ENCODE data around the gene RNF40.
"Not testable (repeated sequence)": the region's sequence is repeated elsewhere in the genome, so short reads cannot be mapped to it uniquely, and the experiment has no call there.

Gene RNF40

DNA sequence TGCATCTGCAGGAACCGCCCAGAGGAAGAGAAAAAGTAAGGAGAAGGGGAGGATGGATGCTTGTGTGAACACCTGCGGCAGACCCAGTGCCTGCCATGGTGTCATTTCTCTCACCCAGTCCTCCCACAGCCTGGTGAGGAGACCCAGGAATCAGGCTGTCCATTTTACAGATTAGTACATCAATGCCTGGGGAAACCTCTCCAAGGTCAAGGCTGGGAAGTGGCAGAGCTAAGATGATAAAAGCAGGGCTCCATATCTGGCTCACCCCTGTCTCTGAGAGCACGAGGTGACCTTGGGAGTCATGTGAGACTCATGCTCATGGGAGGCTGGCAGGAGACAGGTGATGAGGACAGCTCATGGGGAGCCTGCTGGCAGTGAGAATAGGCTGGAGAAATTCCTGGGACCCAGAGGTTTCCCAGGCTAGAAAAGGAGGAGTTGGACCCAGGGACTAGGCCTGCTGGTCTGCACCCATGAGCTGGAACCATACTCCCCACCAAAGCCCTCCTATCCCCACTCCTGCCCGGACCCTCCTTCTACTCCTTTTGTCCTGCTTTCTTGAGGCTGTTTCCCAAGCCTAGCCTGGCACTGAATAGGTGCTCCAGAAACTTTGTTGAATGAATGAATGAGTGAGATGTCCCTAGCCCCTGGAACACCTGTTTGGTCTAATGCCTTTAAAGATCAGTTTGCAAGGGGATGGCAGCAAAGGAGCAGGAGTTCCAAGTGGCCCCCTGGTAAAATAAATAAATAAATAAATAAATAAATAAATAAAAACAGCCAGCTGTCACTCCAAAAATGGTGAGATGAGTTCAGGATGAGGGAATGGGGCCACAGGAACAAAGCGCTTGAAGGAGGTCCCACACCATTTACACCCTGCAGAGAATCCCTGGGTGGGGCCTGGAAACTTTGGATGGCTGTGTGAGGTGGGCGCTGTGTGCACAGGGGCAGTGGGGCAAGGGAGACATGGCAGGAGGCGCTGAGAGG is 23.3 kb downstream of the RNF40 start:
- DNase-seq: no peak

DNA sequence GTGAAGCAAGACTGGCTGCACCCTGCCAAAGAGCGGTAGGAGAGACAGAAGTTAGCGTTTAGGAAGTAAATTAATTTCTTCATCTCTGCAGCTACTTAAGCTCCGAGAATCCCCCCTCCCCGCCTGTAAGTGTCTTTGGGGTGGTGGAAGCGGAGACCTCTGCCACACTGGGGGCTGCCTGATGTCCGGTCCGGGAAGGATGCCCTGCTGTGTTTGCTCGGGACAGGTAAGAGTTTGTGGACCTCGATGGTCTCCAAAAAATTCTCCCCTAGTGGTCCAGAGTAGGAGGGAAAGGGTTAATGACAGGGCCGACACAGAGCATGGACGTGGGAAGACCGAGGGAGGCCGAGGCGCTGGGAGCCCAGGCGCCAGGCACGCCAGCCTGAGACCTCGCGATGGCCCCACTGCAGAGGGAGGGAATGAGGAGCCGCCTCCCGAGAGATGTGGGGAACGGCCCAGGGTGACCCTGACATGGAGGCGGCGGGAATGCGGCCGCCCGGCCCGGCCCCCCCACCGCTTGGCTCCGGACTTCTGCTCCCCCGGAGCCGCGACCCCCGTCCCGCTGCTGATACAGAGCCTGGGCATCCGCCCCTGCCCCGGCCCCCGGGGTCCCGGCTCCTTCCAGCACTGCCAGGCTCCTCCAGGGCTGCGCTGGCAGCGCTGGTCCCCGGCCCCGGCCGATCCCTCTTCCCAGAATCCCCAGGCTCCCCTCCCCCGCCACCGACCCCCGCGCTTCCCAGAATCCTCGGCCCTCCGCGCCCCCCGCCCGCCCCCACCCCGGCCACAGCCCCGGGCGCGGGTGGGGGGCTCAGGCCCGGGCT is 24.2 kb downstream of the RNF40 start:
- DNase-seq: no peak

DNA sequence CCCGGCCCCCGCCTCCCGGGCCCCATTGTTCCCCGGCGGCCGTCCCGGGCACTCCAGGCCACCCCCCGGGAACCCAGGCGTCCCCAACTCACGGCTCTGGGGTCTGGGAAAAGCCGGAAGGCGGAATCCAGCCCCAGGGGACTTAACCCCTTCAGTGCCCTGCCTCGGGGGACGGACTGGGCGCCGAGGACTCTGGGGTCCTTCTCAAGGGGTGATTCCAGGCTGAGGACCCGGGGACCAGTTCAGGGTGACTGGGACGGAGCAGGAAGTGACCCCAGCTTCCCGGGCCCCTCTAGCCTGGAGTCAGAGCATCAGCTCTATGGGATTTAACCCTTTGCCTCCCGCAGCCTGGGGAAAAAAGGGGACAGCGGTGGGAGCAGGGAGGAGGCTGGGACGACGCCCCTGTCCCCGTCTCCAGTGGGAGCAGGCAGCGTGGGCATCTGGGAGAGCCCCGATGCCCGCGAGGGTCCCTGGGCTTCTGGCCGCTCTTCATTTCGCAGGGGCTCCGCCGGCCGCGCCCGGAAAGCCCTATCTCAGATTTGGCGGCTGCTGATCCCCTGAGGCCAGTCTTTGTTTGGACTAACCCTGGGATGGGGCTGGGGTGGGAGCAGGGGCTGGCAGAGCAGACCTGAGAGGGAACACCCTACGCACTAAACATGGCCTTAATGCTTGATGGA is 25.0 kb downstream of the RNF40 start, which contains the start of gene ZNF629:
TSS of gene ZNF629 (minus strand) at position 270 of the 677 bp plus-strand sequence. CDS start 2,723 bp downstream, outside the sequence.
- DNase-seq: peak; percentile 18

DNA sequence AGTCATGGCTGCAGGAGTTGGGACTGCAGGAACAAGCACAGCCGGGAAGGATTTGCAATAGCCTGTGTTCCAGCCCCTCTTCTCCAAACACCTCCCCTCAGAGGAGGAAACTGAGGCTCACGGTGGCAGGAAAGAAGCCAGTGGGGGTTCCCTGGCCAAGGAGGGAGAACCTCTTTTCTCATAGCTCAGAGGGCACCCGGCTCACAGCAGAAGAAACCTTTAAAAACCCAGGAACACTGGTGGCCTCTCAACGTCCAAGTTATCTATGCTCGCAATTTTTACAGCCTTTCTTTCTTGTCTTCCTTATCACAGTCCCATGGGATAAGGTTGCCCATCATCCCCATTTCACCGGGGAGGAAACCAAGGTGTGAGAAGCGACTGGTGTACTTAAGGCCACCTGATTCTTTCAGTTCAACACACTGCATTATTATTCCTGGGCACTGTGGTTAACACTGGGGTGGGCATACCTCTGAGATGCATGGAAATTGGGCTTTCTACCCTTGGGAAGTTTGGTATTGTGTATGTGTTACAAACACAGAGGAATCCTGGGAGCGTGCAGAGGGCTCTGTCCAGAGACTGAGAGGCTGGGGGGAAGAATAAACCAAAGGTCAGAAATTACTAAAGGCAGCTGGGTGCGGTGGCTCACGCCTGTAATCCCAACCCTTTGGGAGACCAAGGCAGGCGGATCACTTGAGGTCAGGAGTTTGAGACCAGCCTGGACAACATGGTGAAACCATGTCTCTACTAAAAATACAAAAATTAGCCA is 25.7 kb downstream of the RNF40 start:
- no peak for DNase-seq

DNA sequence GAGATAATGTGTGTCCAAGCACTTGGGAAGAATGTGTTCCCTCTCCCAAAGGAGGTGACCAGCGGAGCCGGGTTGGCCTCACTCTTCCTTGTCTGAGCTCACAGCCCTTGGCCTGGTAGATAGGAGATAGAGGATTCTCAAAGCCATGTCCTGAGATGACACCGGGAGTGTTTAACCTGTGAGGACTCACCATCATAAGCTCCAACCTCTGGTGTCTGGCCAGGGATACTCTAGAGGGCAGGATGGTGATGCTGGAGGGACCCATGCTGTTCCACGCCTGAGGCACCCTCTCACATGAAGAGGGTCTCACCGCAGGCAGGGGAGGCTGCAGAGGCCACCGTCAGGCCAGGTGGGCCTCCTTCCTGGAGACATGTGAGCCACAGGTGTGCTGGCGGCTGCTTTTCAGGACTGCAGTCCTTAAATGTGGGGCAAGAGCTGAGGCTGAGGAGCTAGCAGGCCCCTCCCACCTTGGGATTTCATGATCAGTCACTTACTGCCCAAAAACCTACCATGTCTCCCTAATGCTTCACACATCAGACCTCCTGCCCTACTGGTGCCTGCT is 31.5 kb downstream of the RNF40 start:
- DNase-seq: no peak

DNA sequence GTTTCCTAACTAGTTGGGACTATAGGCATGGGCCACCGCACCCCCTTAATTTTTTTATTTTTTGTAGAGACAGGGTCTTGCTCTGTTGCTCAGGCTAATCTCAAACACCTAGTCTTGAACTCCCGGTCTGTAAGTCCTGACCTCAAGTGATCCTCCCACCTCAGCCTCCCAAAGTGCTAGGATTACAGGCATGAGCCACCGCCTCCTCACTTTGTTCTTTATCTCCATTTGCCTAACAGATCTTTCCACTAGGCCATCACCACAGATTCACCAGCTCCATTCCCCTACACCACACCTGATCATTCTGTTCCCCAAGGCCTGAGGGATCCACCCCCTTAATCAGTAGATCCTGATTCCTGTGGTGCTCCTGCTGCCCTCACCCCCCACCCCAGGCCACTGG is 32.5 kb downstream of the RNF40 start:
- no peak for DNase-seq

DNA sequence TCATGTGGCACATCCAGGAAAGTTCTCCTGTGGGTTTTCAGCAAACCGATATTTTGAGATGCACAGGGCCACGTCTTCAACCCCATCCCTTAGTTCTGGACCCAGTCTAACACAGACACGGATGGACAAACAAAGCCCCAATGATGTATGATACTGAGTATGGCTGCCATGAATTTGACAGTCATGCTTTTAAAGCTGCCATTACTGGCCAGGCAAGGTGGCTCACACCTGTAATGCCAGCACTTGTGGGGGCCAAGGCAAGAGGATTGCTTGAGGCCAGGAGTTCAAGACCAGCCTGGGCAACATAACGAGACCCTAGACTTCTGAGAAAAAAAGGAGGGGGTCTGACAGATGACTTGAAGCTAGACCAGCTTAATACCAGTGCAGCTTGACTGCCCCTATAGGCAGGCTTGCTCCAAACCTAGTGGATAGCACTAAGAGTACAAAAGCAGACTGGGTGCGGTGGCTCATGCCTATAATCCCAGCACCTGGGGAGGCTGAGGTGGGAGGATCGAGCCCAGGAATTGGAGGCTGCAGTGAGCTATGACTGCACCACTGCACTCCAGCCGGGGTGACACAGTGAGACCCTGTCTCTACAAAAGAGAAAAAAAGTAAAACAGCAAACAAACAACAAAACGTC is 35.7 kb downstream of the RNF40 start:
- no peak for DNase-seq

DNA sequence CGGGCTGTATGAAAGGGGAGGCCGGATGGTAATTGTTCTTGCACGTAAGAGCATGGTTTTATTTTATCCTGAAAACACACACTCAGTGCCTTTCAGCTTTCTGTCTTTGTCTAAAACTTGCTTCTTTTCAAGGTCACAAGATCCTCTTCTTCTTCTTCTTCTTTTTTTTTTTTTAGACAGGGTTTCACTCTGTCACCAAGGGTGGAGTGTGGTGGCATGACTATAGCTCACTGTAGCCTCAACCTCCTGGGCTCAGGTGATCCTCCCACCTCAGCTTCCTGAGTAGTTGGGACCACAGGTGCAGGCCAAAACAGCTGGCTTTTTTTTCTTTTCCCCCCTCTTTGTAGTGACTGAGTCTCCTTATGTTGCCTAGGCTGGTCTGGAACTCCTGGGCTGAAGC is 40.8 kb downstream of the RNF40 start:
- no peak for DNase-seq

DNA sequence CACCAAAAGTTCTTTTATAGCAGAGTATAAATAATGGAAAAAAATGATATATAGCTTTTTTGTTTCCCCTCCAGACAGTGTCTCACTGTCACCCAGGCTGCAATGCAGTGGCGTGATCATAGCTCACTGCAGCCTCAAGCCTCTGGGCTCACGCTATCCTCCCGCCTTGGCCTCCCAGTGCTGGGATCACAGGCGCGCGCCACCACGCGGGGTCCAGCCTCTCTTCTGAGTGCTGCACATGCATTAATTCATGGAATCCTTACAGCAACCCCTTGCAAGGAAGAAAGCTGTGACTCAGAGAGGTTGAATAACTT is 42.9 kb downstream of the RNF40 start:
- DNase-seq: no peak

DNA sequence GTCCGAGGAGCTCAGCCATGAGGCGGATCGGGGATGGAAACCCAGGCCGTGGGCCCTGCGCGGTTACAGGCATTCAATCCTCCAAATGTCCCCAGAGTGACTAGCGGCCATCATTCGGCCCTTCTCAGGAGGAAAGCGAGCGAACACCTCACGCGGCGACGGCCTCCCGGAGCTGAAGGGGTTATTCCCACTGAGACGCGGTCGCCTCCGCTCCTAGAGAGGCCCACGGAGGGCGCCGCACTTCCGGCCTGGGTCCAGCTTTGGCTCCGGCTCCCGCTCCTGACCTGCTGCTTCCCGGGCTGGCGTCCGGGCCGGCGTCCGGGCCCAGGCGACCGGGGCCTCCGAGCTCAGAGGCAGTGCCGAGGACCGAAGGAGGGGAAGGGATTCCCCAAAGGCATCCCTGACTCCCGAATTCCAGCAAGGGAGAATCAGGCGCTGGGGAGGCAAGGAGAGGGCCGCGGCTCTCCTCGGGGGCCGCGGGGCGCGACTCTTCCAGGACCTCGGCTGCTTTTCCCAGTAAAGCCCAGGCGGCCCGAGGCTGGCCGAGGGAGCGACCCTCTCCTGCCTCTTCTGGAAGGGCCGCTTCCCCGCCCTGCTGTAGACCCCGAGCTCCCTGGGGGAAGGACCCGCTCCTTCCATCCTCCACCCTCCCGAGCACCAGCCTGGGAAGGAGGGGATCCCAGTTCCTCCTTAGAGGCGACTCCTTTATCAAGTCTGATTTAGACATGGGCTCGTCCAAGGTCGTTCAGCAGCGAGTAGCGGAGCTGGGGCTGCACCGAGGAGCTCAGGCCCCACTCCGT is 43.4 kb downstream of the RNF40 start:
- peak; percentile 70 for DNase-seq

DNA sequence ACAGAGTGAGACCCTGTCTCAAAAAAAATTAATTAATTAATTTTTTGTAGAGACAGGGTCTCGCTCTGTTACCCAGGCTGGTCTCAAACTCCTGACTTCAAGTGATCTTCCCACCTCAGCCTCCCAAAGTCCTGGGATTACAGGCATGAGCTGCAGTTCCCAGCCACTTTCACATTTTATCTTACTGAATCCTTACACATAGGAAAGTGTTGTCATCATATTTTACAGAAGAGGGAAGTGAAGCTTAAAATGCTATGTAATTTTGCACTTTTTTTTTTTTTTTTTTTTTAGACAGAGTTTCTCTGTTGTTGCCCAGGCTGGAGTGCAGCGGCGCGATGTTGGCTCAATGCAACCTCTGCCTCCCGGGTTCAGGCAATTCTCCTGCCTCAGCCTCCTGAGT is 46.0 kb downstream of the RNF40 start:
- DNase-seq: no peak

DNA sequence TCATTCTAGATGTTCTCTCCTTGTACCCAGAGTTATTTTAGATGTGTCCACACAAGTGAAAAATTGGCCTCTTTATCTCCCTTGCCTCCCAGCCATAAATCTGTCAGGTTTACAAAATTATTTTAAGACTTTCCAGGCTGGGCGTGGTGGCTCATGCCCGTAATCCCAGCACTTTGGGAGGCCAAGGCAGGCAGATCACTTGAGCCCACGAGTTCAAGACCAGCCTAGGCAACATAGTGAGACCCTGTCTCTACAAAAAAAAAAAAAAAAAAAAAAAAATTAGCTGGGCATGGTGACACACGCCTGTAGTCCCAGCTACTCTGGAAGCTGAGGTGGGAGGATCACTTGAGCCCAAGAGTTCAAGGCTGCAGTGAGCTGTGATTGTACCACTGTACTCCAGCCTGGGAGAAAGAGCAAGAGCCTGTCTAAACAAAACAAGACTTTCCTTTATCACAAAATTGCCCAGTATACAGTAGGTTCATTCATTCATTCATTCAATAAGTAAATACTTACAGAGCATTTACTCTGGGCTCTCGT is 46.8 kb downstream of the RNF40 start:
- not testable (repeated sequence) for DNase-seq

DNA sequence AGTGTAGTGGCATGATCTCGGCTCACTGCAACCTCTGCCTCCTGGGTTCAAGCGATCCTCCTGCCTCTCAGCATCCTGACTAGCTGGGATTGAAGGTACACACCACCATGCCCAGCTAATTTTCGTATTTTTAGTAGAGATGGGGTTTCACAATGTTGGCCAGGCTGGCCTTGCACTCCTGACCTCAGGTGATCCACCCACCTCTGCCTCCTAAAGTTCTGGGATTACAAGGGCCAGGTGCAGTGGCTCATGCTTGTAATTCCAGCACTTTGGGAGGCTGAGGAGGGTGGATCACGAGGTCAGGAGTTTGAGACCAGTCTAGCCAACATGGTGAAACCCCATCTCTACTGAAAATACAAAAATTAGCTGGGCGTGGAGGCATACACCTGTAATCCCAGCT is 47.6 kb downstream of the RNF40 start:
- not testable (repeated sequence) for DNase-seq

DNA sequence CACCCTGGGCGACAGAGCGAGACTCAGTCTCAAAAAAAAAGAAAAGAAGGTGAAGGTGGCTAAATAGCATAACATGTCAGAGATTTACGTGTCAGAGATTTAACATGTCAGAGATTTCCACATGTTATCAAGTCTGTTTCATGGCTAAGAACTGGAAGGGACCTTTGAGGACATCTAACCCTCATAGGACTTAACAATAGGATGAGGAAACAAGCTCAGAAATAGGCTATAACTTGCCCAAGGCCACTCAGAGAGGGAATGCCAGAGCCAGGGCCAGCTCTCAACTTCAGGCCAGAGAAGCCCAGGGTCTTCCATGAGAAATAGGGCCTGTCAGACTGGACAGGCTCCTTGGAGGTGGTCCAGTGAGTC is 51.7 kb downstream of the RNF40 start:
- no peak for DNase-seq

DNA sequence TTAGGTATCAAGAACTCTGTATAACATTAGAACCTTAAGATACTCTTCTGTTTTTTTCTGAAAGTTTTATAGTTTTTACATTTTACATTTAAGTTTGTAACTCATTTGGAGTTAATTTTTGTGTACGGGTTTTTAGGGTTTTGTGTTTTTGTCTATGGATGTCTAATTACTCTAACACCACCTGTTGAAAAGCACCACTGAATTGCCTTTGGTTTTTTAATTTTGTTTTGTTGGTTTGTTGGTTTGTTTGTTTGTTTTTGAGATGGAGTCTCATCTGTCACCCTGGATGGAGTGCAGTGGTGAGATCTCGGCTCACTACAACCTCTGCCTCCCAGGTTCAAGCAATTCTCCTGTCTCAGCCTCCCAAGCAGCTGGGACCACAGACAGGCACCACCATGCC is 54.6 kb downstream of the RNF40 start:
- no peak for DNase-seq

DNA sequence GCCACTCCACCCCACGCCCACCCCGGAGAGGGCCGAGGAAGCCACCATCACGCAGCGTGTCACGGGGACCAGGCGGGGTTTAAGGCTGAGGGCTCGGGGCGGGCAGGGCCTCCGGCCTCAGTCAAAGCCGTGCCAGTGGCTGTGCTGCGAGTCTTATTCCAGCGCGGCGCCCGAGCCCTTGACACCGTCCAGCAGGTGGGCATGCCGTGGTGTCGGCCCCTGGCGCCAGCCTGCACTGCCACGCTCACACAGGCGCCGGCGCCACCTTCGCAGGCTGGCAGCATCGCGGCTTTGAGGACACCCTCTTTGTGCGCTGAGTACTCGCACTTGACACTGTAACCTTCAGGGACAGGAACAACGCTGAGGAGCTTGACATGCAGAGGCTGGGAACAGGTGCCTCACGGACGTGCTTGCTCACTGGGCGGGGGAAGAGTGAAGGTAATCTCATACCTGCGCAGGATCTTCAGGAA is 58.9 kb downstream of the RNF40 start:
- no peak for DNase-seq

DNA sequence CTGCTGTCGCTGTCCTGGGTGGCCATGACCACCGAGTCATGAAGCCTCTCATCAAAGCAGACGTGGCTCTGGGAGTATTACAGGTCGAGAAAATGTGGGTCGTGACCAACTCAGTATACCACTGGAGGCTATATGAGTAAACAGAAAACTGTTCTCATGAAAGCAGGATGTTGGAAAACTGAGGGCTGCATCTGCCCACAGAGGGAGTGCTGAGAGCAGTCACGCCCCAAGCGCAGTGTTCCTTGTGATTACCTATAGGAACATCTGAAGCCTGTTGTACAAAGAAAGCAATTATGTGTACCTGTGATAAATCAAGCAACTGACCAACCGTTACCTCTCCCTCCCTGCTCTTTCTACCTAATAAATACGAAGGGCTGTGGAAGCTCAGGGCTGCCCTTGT is 59.3 kb downstream of the RNF40 start:
- not testable (repeated sequence) for DNase-seq

DNA sequence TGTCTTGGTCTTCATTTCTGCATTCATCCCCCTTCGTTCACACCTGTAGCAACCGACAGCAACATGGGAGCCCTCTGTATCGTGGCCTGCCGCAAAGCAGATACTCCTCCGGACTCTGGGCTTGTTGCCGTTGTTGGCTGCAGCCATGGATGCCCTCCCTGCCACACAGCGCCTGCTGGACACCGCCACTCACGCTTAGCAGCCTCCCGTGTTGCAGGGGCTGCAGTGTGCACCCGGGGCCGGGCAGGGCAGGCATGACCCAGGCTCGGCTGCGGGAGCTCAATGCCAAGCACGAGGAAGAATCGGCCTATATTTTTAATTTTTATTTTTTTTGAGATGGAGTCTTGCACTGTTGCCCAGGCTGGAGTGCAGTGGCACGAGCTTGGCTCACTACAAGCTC is 59.8 kb downstream of the RNF40 start:
- DNase-seq: no peak
